ENCODE measurements around the gene IRF9.
"Not testable (repeated sequence)": the region's sequence is repeated elsewhere in the genome, so short reads cannot be mapped to it uniquely, and the experiment has no call there.

Gene IRF9

DNA sequence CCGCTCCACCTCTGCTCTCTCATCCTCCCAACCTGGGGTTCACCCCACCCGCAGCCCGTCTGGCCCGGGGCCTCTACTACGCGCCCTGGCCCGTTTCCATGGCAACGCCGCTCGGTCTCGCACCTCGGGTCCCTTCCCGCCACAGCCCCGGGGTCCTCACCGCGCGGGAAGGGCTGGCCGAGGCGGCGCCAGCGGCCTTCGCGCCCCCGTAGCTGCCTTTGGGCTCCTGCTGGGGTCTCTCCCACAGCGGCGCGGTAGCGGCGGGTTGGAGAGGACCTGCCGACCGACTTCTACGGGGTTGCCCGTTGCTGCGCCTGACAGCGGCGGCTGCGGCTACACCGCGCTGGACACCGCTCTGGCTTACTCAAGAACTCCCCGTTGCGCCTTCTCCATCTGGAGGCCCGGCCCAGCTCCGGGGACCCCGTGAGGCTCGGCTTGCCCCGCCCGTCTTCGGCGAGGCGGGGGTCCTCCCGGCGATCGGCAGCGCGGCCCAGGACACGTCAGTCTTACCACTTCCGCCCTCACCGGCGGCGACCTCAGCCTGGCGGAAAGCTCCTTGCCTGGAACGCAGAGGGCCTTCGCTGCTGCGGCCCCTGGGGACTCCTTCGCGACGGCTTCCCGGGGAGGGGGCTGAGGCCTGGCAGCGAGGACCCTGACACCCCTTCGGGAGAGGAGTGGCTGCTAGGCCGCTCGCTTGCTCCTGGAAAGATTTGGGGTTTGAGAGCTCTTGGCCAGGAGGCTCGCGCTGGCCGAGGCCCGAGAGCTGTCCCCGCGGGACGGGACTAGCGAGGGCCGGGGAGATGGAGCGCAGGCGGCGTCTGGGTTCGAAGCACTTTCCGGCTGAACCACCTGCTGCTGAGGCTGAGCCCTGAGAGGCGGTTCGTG is 34.4 kb downstream of the IRF9 start, which contains the start of gene TM9SF1:
TM9SF1 (minus strand) TSS at position 256 of the 885 bp plus-strand sequence. CDS start 422 bp downstream, outside the sequence.
- DNase-seq (ENCODE audit: low read depth): peak; percentile 79

DNA sequence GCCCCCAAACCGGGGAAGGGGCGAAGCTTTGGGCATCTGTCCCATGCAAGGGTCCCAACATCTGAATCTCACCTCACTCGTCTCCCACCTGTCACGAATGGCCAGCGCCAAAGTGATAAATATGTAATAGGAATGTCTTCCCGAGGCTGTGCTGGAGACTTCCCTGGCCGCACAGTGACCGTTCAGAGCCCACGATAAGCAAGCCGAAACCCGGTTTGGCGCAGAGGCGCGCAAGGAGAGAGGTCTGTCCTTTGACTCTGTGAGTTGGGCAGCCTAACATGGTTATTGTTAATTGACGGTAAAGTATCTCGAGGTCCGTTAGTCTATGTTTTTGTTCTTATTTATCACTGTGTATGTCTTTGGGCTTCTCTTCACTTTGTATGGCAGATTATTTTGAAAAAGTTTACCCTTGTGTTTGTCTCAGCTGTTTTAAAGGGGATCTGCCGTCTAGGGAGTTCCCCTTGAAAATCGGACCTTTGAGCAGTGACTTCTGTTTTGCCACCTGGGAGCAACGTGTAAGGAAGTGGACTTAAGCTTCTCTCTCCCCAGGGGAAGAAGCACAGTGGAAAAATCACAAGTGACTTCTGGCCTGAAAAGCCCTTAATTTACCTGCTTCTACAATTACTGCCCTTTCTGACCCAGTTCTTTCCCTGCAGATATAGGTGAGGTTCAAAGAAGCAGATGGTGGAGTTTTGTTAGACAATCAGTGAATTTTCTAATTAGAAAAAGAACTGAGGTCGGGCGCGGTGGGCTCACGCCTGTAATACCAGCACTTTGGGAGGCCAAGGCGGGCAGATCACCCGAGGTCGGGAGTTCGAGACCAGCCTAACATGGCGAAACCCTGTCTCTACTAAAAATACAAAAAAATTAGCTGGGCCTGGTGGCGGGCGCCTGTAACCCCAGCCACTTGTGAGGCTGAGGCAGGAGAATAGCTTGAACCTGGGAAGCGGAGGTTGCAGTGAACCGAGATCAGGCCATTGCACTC is 35.3 kb downstream of the IRF9 start:
- DNase-seq (ENCODE audit: low read depth): no peak

DNA sequence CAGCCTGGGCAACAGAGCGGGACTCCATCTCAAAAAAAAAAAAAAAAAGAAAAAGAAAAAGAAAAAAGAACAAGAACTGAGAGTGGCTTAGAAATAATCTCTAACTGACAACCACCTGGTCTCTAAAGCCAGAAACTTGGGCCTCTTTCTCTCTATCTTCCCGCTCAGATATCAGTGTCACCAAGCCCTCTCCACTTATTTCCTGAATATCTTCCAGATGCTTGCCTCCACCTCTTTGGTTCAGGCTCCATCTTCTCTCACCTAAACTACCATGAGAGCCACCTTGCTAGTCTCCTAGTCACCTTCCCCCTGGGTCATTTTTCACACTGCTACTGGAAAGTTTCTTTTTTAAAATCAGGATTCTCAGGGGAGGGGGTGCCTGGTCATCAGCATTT is 36.0 kb downstream of the IRF9 start:
- no peak for DNase-seq (ENCODE audit: low read depth)

DNA sequence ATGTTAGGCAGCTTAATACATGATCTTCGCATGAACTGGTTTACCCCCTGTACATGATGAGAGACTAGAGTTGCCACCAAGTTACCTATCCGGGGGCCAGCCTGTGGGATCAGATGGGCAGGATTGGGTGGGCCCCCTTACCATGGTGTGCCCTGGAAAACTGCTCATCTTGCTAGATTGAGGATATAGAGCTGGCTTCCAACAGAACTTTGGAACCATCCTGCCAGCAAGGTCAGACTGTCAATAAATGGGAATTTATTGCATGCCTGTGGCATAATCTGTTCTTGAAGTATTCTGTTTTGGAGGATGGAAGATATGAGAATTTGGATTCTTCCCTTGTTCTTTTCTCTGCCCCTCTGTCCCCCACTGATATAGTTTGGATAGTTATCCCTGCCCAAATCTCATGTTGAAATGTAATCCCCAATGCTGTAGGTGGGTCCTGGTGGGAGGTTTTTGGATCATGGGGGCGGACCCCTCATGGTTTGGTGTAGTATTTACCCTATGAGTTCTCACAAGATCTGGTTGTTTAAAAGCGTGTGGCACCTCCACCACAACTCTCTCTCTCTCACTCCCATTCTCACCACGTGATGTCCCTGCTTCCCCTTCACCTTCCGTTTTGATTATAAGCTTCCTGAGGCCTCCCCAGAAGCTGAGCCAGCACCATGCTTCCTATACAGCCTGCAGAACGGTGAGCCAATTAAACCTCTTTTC is 37.9 kb downstream of the IRF9 start:
- DNase-seq (ENCODE audit: low read depth): no peak

DNA sequence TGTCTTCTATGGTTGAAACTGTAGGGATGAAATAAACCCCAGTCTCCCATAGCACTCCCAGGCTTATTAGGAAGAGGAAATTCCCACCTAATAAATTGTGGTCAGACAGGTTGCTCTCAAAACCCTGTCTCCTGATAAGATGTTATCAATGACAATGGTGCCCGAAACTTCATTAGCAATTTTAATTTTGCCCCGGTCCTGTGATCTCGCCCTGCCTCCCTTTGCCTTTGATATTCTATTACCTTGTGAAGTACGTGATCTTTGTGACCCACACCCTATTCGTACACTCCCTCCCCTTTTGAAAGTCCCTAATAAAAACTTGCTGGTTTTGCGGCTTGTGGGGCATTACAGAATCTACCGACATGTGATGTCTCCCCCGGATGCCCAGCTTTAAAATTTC is 41.5 kb downstream of the IRF9 start:
- not testable (repeated sequence) for DNase-seq (ENCODE audit: low read depth)

DNA sequence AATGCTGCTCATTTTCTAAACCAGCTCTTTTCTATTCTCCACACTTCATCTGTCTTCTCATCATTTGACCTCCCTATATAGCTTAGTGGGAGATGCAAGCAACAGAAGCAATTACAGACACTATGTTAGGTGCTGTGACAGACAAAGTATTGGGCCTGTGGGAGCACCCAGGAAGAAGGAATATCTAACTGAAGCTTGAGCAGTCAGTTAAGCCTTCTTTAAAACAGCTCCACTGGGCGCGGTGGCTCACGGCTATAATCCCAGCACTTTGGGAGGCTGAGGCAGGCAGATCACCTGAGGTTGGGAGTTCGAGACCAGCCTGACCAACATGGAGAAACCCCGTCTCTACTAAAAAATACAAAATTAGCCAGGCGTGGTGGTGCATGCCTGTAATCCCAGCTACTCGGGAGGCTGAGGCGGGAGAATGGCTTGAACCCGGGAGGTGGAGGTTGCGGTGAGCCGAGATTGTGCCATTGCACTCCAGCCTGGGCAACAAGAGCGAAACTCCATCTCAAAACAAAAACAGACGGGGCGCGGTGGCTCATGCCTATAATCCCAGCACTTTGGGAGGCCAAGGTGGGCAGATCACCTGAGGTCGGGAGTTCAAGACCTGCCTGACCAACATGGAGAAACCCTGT is 42.3 kb downstream of the IRF9 start:
- not testable (repeated sequence) for DNase-seq (ENCODE audit: low read depth)

DNA sequence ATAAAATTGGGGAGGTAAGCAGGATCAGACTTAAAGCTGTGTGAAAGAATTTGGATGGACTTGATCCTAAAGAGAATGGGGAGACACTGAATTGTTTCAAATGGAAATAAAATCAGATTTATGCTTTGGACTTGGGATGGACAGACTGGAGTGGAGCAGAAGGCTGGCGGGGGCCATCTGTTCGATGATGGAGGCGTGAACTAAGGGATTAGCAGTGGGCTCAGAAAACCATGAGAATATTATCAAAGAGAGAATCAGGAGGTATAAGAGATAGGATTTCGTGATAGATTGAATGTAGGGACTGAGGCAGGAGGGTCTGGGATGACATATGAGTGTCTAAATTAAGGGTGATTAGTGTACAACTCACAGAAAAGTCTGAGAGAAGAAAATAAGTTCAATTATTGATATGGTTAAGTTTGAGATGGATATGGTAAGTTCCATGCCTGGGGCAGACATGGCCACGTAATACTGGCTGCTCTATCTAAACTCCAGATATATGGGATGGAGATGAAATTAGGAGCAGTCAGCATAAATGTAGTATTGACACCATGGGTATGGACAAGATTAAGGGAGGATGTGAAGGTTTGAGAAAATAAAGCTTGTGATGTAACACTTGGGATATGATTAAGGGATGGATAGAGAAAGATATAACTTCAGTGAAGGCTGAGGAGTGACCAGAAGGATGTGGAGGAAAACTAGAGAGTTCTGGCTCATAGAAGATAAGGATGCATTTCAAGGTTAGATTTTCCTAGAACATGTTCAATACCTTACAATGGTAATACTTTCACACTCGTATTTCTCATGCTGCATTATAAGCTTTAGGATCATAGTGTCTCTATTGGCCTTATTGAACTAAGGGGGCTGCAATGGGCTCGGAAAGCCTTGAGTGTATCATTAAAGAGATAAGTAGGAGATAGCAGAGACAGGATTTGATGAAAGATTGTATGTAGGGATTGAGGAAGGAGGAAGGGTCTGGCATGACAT is 43.4 kb downstream of the IRF9 start:
- DNase-seq (ENCODE audit: low read depth): no peak

DNA sequence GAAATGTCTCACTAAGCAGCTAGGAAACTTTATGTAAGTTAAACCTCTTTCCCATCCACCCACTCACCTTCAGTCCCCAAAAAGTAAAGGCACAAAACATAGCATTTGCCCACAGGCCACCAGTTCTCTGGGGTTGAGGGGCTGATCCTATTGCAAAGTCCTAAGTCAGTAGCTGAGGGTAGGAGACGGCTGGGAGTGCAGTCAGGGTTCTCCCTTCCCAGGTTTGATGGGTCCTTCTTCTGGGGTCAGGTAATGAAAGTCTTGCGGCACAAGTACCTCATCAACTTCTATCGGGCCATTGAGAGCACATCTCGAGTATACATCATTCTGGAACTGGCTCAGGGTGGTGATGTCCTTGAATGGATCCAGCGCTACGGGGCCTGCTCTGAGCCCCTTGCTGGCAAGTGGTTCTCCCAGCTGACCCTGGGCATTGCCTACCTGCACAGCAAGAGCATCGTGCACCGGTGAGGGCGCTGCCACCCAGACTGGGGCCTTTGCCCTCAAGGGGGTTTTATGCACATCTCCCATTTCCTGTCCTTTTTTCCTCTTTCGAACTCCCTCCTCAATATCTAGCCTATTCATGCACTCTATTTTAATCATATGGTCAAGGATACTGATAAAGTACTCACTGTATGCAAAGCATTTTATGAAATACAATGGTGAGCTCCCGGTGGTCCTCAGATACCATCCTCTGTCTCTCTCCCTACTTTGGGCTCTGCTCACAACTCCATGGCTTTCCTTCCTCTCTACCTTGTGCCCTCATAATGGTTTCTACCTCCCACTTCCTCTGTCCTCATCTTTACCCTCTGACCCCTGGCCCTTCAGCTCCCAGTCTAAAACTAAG is 45.4 kb downstream of the IRF9 start:
- DNase-seq (ENCODE audit: low read depth): no peak

DNA sequence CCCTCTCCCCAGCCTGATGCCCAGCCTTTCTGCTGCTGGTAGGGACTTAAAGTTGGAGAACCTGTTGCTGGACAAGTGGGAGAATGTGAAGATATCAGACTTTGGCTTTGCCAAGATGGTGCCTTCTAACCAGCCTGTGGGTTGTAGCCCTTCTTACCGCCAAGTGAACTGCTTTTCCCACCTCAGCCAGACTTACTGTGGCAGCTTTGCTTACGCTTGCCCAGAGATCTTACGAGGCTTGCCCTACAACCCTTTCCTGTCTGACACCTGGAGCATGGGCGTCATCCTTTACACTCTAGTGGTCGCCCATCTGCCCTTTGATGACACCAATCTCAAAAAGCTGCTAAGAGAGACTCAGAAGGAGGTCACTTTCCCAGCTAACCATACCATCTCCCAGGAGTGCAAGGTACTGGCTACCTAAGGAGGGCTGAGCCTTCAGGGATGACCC is 46.1 kb downstream of the IRF9 start:
- no peak for DNase-seq (ENCODE audit: low read depth)

DNA sequence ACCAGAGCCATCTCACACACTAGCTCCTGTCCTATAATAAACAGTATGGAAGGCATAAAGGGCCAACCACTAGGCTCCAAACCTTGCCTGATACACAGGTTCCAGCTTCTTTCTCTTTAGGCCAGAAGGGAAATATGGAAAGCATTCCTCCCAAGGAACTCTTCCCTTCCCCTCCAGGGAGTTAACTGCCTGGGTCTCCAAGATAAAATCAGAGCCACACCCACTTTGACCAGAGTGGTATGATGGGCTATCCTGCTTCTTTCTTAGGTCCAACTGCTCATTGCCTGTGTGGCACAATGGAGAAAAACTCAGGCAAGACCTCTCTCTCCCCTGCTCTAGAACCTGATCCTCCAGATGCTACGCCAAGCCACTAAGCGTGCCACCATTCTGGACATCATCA is 46.6 kb downstream of the IRF9 start:
- DNase-seq (ENCODE audit: low read depth): no peak

DNA sequence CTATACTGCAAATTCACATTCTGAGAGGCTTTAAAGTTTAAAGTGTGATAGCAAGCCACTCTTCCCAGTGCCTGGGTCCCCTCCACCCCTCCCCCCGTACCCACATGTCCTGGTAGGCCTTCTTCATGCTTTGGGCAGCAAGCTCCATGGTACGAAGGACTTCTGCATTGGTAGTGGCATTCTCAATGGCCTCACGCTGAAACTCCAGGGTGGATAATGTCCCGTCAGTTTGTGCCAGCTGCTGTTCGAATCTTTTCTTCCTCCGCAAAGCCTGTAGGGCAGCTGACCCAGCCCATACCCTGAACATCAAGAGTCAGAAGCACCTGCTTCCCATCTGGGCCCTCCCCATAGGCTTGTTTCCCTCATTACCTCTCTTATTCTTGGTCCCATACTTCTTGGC is 50.2 kb downstream of the IRF9 start:
- DNase-seq (ENCODE audit: low read depth): no peak

DNA sequence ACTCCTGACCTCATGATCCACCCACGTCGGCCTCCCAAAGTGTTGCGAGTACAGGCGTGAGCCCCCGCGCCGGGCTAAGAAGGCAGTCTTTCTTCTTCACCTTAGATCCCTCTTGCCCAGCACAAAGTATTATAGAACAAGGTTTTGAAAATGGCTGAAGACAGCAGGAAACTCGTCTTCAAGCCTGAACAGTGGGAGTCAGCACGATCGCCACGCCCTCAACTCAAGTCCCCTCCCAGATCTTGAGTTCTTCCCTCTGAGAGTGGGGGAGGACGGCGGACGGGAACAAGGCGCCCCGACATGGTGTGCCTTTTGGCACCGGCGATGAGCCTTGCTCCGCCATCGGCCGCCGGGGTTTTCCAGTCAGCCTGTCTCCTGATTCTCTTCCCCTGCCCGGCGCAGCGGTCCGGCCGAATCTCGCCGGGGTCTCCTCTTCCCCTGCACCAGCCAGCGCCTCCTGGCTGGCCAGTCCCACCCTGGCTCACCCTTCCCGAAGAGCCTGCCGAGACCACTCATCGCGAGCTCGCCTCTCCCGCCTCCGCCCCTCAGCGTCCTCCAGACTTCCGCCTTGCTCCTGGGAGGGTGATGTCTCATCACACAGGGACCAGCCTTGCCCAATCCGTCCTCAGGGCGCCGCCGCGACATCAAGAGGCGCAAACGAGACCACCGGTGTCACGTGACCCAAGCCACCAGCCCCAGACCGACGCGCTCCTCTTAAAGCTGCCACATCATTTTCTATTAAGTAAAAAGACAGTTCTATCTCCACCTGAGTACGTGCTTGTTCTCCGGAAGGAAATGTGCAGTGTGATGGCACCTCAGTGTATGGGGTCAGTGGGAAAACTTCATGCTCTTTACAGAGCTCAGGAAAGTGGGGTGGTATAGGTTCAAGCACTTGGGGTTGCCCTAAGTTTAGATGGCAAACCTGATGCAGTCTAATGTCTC is 52.1 kb downstream of the IRF9 start, which contains the start of gene CHMP4A:
CHMP4A (minus strand) TSS at position 565 of the 942 bp plus-strand sequence; CDS start at position 516, 49 bp downstream.
- DNase-seq (ENCODE audit: low read depth): peak; percentile 91

DNA sequence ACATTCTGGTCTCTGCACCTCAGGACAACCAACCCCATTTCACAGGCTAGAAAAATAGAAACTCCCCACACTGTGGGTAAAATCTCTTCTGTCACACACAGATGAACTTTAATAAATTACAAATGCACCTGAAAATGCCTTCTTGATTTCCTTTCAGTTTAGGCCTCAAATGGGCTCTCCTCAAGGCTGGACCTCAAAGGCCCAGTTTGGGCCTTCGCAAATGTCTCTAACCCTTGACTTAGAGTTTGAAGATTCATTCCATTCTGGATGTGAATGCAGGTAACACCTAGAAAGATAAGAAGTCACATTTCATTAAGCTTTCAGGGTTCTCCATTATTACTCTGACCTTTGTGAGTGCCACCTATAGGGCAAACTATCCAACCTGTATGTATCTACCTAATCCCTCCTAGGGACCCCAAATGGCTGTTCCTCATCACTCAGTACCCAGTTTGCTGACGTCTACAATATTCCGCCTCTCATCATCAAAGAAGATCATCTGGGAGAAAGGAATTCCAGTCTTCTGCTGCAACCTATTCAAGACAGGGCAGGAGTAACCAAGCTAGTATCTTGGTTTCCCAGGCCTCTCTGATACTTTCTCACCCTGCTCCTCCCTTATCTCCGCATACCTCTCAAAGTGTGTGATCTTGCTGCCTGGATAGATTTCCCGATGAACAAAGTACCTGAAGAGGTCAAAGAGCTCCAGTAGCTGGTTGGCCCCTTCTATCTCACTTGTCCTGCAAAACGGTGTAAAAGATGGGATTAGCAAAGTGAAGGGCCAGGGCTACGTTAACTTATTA is 53.0 kb downstream of the IRF9 start:
- DNase-seq (ENCODE audit: low read depth): no peak

DNA sequence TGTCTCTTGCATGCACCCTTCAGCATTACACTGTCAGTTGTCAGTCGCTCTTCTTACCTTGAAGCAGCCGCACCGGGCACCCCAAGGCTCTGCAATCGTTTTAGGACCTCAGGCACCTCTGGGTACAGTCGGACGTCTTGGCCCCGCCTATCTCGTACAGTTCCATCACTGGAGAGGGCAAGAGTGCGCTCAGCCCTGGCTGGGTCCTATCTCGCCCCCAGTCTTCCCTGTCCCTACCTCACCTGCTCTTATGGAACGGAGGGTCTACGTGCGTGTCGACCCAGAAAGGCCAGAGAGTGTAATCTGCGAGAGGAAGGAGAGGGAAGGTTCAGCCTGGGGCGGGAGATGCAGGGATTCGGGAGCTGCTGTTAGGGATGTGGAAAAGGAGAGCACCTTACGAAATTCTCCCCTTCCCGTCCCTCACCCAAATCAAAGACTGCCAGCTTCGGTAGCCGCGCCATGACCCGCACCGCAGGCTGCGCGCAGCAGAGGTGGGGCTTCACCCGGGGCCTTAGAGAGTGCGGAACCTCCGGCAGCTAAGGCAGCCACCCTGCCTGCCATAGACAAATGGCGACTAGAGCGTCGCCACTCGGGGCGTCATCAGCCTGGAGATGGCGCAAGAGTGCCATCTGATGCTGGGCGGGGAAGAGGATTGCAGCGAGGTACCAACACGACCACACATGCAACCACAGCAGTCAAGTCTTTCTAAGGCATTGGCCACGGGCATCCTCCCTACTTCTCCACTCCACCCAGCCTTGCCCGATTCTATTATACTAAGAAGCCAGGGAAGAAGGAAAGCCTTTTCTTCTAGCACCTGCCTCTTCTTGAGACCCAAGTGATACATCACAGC is 54.7 kb downstream of the IRF9 start, which contains the start of gene MDP1:
MDP1 (minus strand) TSS at position 572 of the 850 bp plus-strand sequence; CDS start at position 461, 111 bp downstream.
- peak; percentile 76 for DNase-seq (ENCODE audit: low read depth)
